GM10266 (cell line): ENCODE data around the gene AK2.

Experiments used
- DNase-seq: peaks from one replicate; pipeline ENCODE4 v3.0.0; 2012; ENCODE audit errors: extremely low spot score
- CTCF ChIP-seq: IDR thresholded peaks from 2 replicates; pipeline ENCODE4 v1.5.1; 2012; ENCODE audit warnings: mild to moderate bottlenecking, low read depth; ENCODE audit not compliant: control insufficient read depth, insufficient read depth; ENCODE audit errors: missing control alignments

The AK2 gene

GRCh38 chr1:33010932-33011731 lies 25.6 kb downstream of the AK2 start:
- no peak for TF ChIP-seq CTCF
- no peak for DNase-seq

GRCh38 chr1:33009561-33009960 lies 27.1 kb downstream of the AK2 start:
- DNase-seq = no peak
- TF ChIP-seq CTCF = no peak

- TF ChIP-seq CTCF = no peak
- DNase-seq = no peak
Measured at GRCh38 chr1:33008051-33008914, 28.4 kb downstream of the AK2 start.

GRCh38 chr1:33007190-33008050 lies 29.3 kb downstream of the AK2 start:
- DNase-seq = no peak
- peak; percentile 24 for TF ChIP-seq CTCF

GRCh38 chr1:33005838-33006421 lies 30.8 kb downstream of the AK2 start:
- DNase-seq = no peak
- no peak for TF ChIP-seq CTCF

GRCh38 chr1:33005117-33005837 lies 31.4 kb downstream of the AK2 start:
- DNase-seq = no peak
- TF ChIP-seq CTCF = no peak
